Hypothalamus (tissue), 51 donors: Measurements from ENCODE around the gene SERPIND1.
A peak's percentile ranks its signal among the peaks of the same experiment; 100 is the strongest.
"Not testable (repeated sequence)": the region's sequence is repeated elsewhere in the genome, so short reads cannot be mapped to it uniquely, and the experiment has no call there.

Experiments used
- DNase-seq, 51 donors: peaks; one replicate each; lab custom pipeline; 2025; lab: John Stamatoyannopoulos, UW

The SERPIND1 gene

DNA sequence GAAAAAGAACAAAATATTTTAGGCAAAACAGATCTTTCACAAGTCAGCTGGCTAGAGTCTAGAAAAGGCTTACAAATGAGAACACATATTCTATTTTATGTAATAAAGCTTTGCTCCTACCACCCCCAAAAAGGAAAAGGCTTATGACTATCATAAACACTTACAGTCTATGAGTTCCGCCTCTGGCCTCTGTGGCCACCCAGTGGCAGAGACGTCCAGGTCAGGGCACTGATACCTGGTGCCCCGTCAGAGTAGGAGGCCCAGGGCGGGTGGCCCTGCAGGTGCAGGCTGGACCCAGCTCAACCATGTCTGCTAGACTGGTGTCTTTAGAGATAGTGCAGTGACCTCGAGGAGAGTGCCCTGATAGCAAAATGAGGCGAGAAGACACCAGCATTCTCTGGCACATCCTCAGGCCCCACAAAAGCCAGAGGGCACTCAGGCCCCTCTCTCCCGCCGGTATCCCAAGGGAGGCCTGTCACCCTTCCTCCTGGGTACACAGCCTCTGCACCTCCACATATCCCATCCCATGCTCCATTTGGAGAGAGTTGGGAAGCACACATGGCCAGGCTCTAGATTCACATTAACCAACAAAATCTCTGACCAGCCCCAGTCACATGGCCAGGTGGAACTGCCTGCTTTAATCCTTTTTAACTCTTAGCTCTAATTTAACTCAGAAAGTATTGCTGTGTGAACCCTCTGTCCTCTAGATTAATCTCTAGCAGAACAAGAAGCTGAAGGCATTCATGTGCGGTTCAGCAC lies 27.3 kb upstream of the SERPIND1 start:
- no peak for DNase-seq

DNA sequence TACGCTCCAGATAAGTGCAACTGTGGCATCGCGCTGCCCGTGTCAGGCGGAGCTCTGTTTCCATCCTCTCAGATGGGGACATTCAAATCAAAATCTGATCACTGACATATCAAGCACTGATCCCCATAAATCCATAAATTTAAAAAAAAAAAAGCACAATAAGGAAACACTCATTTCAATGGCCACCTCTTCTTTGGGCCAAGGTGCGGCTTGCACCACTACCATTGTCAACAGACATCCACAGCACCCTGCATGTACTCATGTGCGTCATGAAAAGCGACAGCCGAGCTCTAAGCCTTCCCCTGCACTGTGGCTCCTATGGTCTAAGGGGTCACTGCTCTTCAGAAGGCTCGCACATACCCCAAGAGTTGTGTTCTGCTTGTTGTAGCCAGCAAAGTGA lies 26.7 kb upstream of the SERPIND1 start:
- no peak for DNase-seq

DNA sequence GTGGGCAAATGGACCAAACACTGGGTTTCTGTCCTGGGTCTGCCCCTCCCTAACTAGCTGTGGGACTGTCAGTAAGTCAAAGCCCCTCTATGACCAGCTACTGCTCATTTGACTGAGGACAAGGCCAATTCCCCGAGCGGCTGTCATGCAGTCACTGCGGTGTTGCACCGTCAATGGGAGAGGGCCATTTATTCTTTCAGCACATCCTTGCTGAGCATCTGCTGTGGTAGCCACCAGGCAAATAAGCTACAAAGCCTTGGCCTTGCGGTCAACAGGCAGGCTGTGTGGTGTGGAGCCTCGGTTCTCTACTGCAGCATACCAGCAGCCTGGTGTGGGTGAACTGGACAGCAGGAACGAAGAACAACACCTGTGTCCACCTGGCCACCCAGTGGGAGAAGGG lies 25.8 kb upstream of the SERPIND1 start:
- DNase-seq: no peak

DNA sequence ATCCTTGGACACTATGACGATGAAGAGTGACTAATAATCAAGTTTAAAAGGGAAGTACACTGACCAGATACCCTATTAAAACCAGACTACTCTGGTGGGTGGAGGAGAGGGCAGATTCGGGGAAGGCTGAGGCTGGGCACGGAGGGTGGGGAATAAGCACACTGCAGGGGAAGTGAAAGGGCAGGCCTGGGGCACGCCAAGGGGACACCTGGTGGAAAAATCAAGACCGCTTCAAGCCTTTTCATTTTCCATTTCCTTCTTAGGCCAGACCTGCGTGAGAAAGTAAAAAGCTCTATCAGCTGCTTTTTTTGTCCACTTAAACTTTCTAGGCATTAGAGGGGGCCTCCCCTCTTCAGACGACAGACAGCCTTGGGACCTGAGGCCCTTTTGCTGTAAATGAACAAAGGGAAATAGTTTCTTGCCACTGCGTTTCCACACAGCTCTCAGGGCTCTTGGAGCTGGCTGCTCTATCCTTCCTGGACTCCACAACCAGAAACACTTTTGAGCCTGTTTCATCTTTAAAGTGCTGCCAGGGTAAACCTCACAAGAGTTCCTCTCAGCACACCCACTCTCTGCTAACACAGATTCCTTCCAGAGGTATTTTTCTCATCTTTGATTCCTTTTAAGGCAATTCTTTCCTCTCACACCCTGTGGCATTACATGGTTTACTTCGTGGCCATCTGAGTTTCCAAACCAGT lies 25.0 kb upstream of the SERPIND1 start:
- DNase-seq: no peak

DNA sequence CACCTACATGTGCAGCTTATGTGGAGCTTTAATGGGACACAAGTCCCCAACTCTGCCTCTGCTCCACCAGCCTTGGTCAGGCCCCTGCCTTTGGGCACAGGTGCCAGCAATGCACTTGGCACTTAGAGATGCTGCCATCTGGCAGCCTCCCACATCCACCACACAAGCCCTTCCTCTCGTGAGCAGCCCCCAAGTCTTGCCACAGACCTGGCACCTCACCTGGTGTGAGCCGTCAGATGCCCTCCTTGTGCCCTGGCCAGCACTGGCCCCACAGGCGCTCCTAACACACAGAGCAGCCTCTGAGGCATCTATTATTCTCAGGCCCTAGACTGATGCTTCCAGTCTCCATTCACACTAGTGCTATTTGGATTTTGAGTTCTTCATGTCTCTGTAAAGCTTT lies 24.5 kb upstream of the SERPIND1 start:
- peak in 1 of 51 donors; percentile 10 for DNase-seq

DNA sequence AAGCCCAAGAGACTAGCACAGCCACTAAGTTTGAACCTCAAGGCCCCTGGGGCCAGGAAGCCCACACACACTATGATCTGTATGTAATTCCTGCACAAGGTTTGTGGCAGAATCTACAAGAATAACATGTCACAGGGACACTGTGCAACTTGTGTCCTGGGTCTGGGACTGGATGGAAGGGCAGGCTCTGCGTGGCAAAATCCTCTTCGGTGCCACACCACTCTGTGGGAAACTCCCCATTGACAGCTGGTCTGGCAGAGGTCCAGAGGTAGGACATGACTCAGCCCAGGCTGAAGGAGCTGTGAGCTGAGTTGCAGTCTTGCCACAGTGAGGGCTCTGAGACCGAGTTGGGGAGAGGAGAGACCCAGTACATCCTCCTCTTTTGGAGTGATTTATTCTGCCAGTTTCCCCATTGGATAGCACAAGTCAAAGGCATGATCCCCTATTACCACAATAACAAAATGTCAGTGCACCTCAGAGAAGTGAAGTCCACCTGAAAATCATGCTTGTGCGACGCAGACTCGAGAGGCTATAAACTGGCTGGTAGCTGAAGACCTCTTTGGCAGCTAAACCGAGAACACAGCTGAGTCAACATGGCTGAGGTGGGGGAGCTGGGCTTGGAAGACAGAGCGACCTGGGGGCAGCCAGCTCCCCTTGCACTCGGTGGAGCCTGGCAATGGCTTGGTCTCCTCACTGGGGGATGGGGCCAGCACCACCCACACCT lies 23.3 kb upstream of the SERPIND1 start:
- peak in 31 of 51 donors; percentile 6 to 76 (median 29) for DNase-seq

DNA sequence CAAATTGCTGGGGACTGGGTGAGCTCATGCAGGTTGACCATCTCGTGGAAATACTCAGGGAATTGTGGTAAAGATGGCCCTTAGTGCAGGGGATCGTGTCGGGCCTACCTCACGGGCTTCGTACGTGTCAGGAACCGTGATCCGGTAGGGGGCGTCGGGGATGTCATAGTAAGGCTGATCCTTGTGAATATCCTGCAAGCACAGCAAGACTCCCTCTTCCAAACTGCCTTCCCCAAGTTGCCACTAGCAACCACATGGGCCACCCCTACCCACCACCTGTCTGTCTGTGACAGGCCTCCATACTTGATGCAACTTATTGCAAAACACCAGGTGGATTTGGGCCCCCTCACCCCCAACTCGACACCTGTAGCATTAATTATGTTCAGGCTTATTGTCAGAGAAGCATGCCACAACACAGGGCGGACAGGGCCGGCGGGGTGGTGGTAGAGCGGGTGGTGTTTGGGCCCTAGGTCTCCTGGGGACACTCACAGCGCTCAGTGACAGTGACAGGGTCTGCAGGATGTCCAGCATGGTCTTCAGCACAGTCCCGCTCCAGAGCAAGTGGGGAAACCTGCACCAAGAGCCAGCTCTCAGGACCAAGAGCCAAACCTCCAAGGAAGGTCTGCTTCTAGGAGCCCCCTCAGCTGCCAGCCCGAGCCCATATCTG lies 22.6 kb upstream of the SERPIND1 start:
- peak in 2 of 51 donors; percentile 10 to 19 for DNase-seq

DNA sequence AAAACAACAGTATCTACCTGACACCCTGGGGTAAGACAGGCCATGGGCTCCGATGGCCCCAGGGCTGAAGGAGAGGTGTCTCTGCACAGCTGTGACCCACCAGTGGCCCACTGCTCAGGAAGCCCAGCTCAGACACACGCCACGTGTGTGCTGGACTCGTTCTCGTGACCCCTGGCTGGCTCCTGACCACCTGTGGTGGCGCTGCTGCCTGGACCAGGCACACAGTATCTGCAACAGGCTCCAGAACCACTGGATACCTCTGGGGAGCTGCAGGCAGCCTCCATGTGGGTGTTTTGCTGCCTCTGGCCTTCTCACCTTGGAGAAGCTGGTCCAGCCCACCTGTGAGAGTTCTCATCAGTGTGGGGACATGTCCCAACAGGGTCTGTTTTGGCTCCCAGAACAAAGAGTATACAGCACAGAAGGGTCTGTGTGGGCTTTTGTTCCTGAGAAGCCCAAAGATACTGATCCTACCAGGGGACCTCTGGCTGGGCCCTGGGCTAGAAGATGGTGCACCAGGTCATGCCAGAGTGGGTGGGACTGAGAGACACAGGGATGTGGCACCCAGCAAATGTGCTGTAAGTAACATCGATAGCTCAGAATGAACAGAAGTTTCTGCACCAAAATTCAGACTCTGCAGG lies 21.7 kb upstream of the SERPIND1 start:
- no peak for DNase-seq

DNA sequence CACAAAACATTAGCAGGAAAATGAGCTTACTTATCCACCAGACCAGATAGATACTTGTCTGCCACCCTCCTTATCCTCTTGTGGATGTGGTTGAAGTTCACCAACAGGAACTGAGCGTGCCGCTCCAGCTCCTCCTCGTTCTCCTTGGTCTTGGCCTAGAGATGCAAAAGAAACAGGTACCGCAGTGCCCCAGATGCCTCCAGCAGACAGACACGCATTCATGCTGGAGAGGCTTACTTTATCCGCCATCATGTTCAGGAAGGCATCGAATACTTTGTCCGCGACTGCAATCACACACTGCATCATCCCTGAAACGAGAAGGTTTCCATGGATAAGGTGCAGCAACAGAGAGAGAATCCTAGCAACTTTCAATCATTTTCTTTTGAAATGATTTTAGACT lies 21.0 kb upstream of the SERPIND1 start:
- no peak for DNase-seq

DNA sequence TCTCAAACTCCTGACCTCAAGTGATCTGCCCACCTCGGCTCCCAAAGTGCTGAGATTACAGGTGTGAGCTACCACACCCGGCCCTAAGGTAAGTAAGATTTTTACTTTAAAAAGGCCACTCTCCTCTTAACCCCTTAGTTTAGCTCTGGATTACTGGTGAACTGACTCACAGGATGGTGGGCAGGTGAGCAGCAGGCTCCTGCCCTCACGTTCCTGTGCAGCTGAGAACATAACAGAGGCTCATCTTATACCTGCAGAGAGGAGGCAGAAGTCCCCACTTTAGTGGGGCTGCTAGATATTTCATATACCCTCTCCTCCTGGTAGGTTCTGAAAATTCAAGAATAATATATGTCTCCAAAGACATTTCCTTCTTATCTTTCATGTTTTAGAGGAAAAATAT lies 17.1 kb upstream of the SERPIND1 start:
- DNase-seq: no peak

DNA sequence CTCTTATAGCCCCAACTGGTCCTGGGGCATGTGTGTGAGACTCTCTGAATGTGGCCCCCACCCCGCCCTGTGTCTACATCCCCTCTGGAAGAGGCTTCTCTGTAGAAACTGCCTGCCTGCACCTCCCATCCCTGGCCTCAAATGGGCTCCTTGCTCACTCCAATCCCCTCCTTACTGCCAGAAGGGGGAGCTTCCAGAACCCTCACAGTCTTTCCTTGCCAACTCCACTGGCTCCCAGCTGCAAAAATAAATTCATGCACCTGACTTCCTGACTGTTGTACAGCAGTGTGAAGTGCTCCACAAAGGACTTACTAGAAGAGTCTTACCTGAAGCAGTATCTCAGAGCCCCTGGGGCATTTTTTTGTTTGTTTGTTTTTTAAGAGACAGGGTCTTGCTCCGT lies 15.2 kb upstream of the SERPIND1 start:
- DNase-seq: no peak

DNA sequence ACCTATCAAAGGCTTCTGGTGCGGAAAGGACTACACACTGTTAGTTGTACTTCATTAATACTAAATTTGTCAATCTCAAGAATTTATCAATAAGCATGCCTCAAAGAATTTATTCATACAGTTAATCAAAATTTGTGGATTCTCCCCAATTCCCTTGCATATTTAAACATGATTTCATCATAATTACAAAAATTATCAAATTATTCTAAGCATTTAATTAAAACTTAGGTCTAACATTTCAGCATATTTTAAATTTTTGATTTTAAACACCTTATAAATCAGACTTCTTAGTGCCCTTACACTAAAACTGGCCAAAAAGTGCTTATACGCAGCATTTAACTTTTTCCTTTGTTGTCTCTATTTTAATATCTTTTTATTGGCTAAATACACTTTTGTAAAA lies 13.8 kb upstream of the SERPIND1 start:
- no peak for DNase-seq

DNA sequence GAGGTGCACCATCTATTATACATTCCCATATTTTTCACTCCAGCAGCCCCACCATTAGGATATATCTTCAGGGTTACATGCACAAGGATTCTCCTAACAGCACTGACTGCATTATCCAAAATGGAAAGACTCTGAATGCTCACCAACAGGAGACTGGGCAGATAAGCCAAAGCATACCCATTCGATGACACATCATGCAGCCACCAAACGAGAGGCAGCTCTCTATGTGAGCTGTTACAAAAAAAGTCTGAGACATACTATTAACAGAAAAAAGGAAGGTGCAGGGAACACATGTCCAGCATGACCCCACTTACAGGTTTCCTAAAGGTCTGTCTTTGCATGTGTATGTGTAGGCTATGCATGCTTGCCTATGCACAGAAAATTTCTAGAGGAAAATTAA lies 12.4 kb upstream of the SERPIND1 start:
- DNase-seq: no peak

DNA sequence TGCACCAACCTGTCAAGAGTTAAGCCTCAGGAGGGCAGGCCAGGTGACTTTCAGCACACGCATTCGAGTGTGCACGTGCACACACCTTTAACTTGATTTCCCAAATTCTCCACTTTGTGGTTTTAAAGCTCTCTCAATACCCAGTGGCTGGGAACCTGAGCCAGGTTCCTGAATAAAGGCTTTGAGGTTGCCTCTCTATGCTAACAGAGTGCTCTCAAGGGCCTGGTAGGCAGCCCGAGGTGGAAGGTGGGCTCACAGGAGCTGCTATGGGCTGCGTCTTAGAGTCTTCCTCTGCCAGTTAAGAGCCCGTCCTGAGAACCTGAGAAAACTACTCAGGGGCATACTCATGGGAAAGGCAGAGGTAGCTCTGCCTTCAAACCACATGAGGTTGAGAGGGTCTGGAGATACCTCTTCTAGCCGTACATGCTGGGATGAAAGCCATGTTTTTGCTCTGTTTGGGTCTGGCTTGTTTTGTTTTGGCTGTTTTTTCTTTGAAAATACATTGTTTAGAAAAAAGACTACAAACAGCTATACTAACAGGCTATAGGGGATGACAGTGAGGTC lies 11.6 kb upstream of the SERPIND1 start:
- no peak for DNase-seq

DNA sequence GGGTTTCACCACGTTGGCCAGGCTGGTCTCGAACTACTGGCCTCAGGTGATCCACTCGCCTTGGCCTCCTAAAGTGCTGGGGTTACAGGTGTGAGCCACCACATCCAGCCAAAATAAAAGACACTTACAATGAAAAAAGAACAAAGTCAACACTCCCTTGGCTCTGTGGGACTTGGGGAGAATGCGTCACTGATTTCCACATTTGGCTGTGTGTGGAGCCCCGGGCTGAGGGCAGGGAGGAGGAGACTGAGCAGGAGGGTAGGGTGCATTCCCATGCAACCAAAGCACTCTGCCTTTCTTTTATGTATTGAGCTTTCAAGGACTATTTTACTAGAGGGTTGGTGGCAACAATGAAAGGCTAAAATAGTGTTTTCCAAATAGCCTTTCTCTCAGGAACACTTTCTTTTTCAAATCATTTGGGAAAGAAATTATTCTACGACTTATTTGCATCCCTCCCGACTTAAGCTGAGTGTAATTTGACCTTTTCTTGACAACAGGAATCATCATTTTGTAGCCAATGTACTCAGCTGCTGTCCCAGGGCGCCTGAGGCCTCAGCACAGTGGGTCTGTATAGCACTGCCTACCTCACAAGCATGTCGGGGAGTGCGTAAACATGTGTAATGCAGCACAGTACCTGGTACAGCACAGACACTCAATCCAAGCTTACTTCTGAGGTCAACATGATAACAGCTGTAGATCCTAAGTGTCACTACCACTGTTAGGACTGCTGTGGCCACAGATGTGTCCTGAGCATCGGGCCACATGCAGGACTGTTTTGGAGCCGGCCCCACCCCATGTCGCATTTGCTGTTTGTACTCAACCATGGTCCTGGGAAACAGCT lies 10.1 kb upstream of the SERPIND1 start:
- no peak for DNase-seq

DNA sequence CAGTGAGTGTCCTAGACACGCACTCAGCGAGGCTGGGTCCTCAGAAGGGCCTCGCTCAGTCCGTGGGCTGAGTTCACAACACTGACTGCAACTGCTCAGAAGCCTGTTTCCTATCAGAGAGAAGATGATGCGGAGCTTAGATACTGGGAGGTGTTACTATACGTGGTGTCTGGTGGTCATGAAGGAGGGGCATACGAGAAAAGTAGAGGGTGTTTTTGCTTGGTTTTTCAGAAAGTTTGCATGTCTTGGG lies 9.5 kb upstream of the SERPIND1 start:
- no peak for DNase-seq

DNA sequence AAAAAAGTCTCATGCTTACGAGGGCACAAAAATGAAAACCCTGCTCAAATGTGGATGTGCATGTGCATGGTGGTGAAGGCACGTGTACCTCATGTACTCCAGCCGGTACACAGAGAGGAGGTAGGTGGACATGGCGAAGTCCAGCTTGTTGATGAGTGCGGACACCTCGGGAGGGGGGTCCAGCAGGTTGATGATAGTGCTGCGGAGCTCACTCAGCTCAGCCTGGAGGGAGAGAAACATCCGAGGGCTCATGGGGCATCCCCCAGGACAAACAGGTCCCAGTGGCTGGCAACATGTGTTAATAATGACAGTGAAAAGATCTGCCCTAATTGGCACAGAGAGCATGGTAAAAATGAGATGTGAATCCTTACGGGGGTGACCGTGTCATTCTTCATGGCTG lies 9.2 kb upstream of the SERPIND1 start:
- no peak for DNase-seq

DNA sequence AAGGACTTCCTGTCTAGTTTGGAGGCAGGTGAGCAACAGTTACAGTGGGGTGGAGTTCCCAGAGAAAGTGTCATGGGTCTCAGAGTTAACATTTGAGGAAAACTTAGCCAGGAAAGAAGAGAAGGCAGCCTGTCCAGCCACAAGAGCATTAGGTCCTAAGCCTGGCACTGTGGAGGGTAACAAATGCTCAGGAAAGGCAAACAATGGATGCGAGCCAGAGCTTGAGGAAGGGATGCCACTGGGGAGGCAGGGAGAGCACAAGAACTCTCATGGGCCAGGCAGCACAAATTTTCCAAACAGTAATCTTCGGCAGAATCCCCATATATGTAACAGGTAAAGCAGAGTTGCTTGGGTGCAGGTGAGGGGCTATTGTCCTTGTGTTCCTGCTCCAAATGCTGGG lies 8.0 kb upstream of the SERPIND1 start:
- no peak for DNase-seq

DNA sequence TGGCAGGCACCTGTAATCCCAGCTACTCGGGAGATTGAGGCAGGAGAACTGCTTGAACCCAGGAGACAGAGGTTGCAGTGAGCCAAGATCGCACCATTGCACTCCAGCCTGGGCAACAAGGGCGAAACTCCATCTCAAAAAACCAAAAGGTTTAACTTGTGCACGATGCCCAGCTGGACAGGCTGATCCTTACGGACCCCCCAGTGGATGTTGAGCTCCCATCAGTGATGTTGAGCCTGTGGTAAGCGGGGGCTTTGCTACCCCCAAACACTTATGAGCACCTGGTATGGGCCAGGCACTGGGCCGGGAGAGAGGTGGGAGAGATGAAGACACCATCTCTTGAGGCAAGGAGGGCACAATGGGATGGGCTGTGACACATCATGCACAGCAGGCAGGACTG lies 7.4 kb upstream of the SERPIND1 start:
- DNase-seq: no peak

DNA sequence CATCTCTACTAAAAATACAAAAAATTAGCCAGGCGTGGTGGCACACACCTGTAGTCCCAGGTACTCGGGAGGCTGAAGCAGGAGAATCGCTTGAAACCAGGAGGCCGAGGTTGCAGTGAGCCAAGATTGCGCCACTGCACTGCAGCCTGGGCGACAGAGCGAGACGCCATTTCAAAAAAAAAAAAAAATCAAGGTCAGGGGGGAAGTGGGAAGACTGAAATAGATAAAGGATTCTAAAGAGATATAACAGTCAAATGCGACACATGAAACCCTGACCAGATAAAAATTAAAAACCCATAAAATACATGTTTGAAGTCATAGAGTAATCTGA lies 4.5 kb upstream of the SERPIND1 start:
- not testable (repeated sequence) for DNase-seq
